Measurements from ENCODE around the gene FLCN. TPM values are rescaled to one million over a fixed set of nuclear protein-coding genes. Genes with fewer than 3 reads are reported as not detected.

Gene FLCN
- total RNA-seq, 1 donor, result 64.3 TPM

- TF ChIP-seq CTCF (IDR thresholded peaks at IDR 0.05; ENCODE audit: insufficient read depth, low read depth, low read length), result no peak
- DNase-seq (ENCODE audit: low read depth), result no peak
- H3K4me3 ChIP-seq (ENCODE audit: low read depth, low read length), result no peak overlapping the region
Measured at GRCh38 chr17:17170346-17170985, 66.5 kb downstream of the FLCN start.

GRCh38 chr17:17169396-17169795 lies 67.6 kb downstream of the FLCN start:
- no peak for TF ChIP-seq CTCF (IDR thresholded peaks at IDR 0.05; ENCODE audit: insufficient read depth, low read depth, low read length)
- no peak overlapping the region for H3K4me3 ChIP-seq (ENCODE audit: low read depth, low read length)
- DNase-seq (ENCODE audit: low read depth), result no peak

- no peak for DNase-seq (ENCODE audit: low read depth)
- H3K4me3 ChIP-seq (ENCODE audit: low read depth, low read length), result no peak overlapping the region
- TF ChIP-seq CTCF (IDR thresholded peaks at IDR 0.05; ENCODE audit: insufficient read depth, low read depth, low read length), result no peak
Measured at GRCh38 chr17:17168401-17168800, 68.6 kb downstream of the FLCN start.

- H3K4me3 ChIP-seq (ENCODE audit: low read depth, low read length), result no peak overlapping the region
- no peak for TF ChIP-seq CTCF (IDR thresholded peaks at IDR 0.05; ENCODE audit: insufficient read depth, low read depth, low read length)
- DNase-seq (ENCODE audit: low read depth), result no peak
Measured at GRCh38 chr17:17167986-17168385, 69.0 kb downstream of the FLCN start.

GRCh38 chr17:17167356-17167755 lies 69.6 kb downstream of the FLCN start:
- no peak overlapping the region for H3K4me3 ChIP-seq (ENCODE audit: low read depth, low read length)
- no peak for DNase-seq (ENCODE audit: low read depth)
- TF ChIP-seq CTCF (IDR thresholded peaks at IDR 0.05; ENCODE audit: insufficient read depth, low read depth, low read length), result no peak

- no peak for DNase-seq (ENCODE audit: low read depth)
- H3K4me3 ChIP-seq (ENCODE audit: low read depth, low read length), result no peak overlapping the region
- TF ChIP-seq CTCF (IDR thresholded peaks at IDR 0.05; ENCODE audit: insufficient read depth, low read depth, low read length), result no peak
Measured at GRCh38 chr17:17166446-17166845, 70.5 kb downstream of the FLCN start.
